ENCODE data around the gene ITGA5.

GRCh38 chr12:54427106-54427505 is 8.0 kb upstream of the ITGA5 start:
- no peak for TF ChIP-seq POLR2AphosphoS5 (IDR thresholded peaks at IDR 0.05; ENCODE audit: low read depth, low read length)
- TF ChIP-seq EZH2 (IDR thresholded peaks at IDR 0.05): no peak
- TF ChIP-seq TCF7L2 (IDR thresholded peaks at IDR 0.05; ENCODE audit: borderline replicate concordance, extremely low read depth, insufficient read depth, insufficient read length): no peak
- TF ChIP-seq, protein P1, sequence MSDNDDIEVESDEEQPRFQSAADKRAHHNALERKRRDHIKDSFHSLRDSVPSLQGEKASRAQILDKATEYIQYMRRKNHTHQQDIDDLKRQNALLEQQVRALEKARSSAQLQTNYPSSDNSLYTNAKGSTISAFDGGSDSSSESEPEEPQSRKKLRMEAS (IDR thresholded peaks at IDR 0.05): no peak
- TF ChIP-seq CTCF (IDR thresholded peaks at IDR 0.05 in 2 of 3, conservative IDR thresholded peaks at IDR 0.05 in 1 of 3; ENCODE audit: borderline replicate concordance in 1 of 3, insufficient read depth in 1 of 3, low read depth in 2 of 3, low read length in 2 of 3): no peak
- no peak for TF ChIP-seq SP1 (IDR thresholded peaks at IDR 0.05; ENCODE audit: low read depth)
